ENCODE results near the gene NAA25.

Gene NAA25

GRCh38 chr12:112108202-112109079, at the start of gene NAA25:
Gene NAA25 (minus strand): TSS chr12:112108783. CDS start chr12:112108773, 10 bp downstream.
- DNase-seq: peak; percentile 91

GRCh38 chr12:112153893-112154219, 45.3 kb upstream of the NAA25 start:
- DNase-seq: no peak

GRCh38 chr12:112153181-112153892, 44.8 kb upstream of the NAA25 start:
- DNase-seq: no peak

GRCh38 chr12:112151766-112152541, 43.4 kb upstream of the NAA25 start:
- no peak for DNase-seq

GRCh38 chr12:112149596-112149995, 41.0 kb upstream of the NAA25 start:
- DNase-seq: no peak

- no peak for DNase-seq
Measured at GRCh38 chr12:112148031-112148513, 39.5 kb upstream of the NAA25 start.

GRCh38 chr12:112146123-112146522, 37.5 kb upstream of the NAA25 start:
- DNase-seq: no peak

GRCh38 chr12:112140728-112141127, 32.1 kb upstream of the NAA25 start:
- no peak for DNase-seq

- no peak for DNase-seq
Measured at GRCh38 chr12:112134731-112135130, 26.1 kb upstream of the NAA25 start.

- no peak for DNase-seq
Measured at GRCh38 chr12:112133418-112133817, 24.8 kb upstream of the NAA25 start.

- DNase-seq: no peak
Measured at GRCh38 chr12:112131686-112132085, 23.1 kb upstream of the NAA25 start.

GRCh38 chr12:112130441-112130998, 21.9 kb upstream of the NAA25 start:
- DNase-seq: no peak

- no peak for DNase-seq
Measured at GRCh38 chr12:112126911-112127310, 18.3 kb upstream of the NAA25 start.

- DNase-seq: no peak
Measured at GRCh38 chr12:112126000-112126438, 17.4 kb upstream of the NAA25 start.

GRCh38 chr12:112125250-112125999, 16.8 kb upstream of the NAA25 start, which contains the start of gene TRAFD1:
Gene TRAFD1 (plus strand): TSS chr12:112125560. CDS start chr12:112130523, 4,963 bp downstream.
- DNase-seq: peak; percentile 98

GRCh38 chr12:112124918-112125249, 16.3 kb upstream of the NAA25 start:
- DNase-seq: no peak

GRCh38 chr12:112122823-112123690, 14.5 kb upstream of the NAA25 start:
- no peak for DNase-seq

- DNase-seq: no peak
Measured at GRCh38 chr12:112121780-112122565, 13.4 kb upstream of the NAA25 start.

GRCh38 chr12:112117685-112118084, 9.1 kb upstream of the NAA25 start:
- no peak for DNase-seq

Measured in retina (tissue), 1 donor.